Keratinocyte (primary cell): ENCODE data around the gene ZNF768. TPM values are rescaled to one million over a fixed set of nuclear protein-coding genes. Genes with fewer than 3 reads are reported as not detected.

Source experiments
- DNase-seq: peaks from one replicate; pipeline ENCODE4 v3.0.0-alpha.2; 2011; ENCODE audit warnings: low read depth, missing footprints, low spot score
- FAIRE-seq: peaks from 2 replicates; lab custom pipeline; 2011; peaks lifted over from hg19 to GRCh38; lab: Jason Lieb, UNC
- H2AFZ ChIP-seq: 2 replicates; pipeline ENCODE4 v1.6.0; 2012; ENCODE audit warnings: low read length, control low read depth, inconsistent platforms; ENCODE audit not compliant: control insufficient read depth
- H3K27ac ChIP-seq: 2 replicates; pipeline ENCODE4 v1.5.1; 2011; ENCODE audit warnings: low read length; ENCODE audit not compliant: control insufficient read depth, insufficient read depth
- H3K27me3 ChIP-seq: 3 replicates; pipeline ENCODE4 v1.6.0; 2011; ENCODE audit warnings: low read length; ENCODE audit not compliant: control insufficient read depth, insufficient read depth; ENCODE audit errors: extremely low read depth
- H3K36me3 ChIP-seq, 2 experiments: 2 replicates in 1 of 2; 3 replicates in 1 of 2; pipeline ENCODE4 v1.5.1; 2011; ENCODE audit warnings: low read length in 2 of 2, mild to moderate bottlenecking in 1 of 2; ENCODE audit not compliant: control insufficient read depth in 2 of 2, insufficient read depth in 2 of 2; ENCODE audit errors: extremely low read depth in 1 of 2
- H3K4me1 ChIP-seq: 3 replicates; pipeline ENCODE4 v1.5.1; 2011; ENCODE audit warnings: low read length; ENCODE audit not compliant: control insufficient read depth, insufficient read depth; ENCODE audit errors: extremely low read depth
- H3K4me2 ChIP-seq: 3 replicates; pipeline ENCODE4 v1.6.0; 2011; ENCODE audit warnings: low read depth, low read length; ENCODE audit not compliant: control insufficient read depth, insufficient read depth; ENCODE audit errors: extremely low read depth
- H3K4me3 ChIP-seq, 3 experiments: fragments of 200-600 bp in 1 of 3; sonication (generic) in 1 of 3; 2 replicates in 2 of 3; 3 replicates in 1 of 3; pipeline ENCODE4 v1.5.1; 2011 to 2016; ENCODE audit warnings: low read length in 3 of 3, mild to moderate bottlenecking in 3 of 3, control low read depth in 2 of 3, inconsistent platforms in 1 of 3, low read depth in 1 of 3, mixed read lengths in 1 of 3, mixed run types in 1 of 3, moderate library complexity in 1 of 3; ENCODE audit not compliant: control insufficient read depth in 2 of 3, insufficient read depth in 2 of 3; ENCODE audit errors: extremely low read depth in 1 of 3
- H3K79me2 ChIP-seq: 2 replicates; pipeline ENCODE4 v1.6.0; 2012; ENCODE audit warnings: low read length; ENCODE audit not compliant: control insufficient read depth, insufficient read depth
- H3K9ac ChIP-seq: 3 replicates; pipeline ENCODE4 v1.6.0; 2011; ENCODE audit warnings: low read length; ENCODE audit not compliant: control insufficient read depth, insufficient read depth; ENCODE audit errors: extremely low read depth
- H3K9me1 ChIP-seq: 3 replicates; pipeline ENCODE4 v1.6.0; 2011; ENCODE audit warnings: low read length; ENCODE audit not compliant: control insufficient read depth, insufficient read depth; ENCODE audit errors: extremely low read depth
- H3K9me3 ChIP-seq: 2 replicates; pipeline ENCODE4 v1.5.1; 2012; ENCODE audit warnings: low read depth, low read length; ENCODE audit not compliant: control insufficient read depth
- H4K20me1 ChIP-seq: 3 replicates; pipeline ENCODE4 v1.6.0; 2011; ENCODE audit warnings: low read length; ENCODE audit not compliant: control insufficient read depth, insufficient read depth; ENCODE audit errors: extremely low read depth
- CTCF ChIP-seq, 3 experiments: IDR thresholded peaks in 1 of 3; conservative IDR thresholded peaks in 1 of 3; optimal IDR thresholded peaks in 1 of 3; 2 replicates in 2 of 3; 3 replicates in 1 of 3; pipeline versions ENCODE3 to v1.5.1; 2011; ENCODE audit warnings: low read length in 3 of 3, mild to moderate bottlenecking in 3 of 3, moderate library complexity in 2 of 3, control low read depth in 1 of 3, inconsistent platforms in 1 of 3; ENCODE audit not compliant: insufficient read depth in 2 of 3; ENCODE audit errors: extremely low read depth in 1 of 3
- EZH2 ChIP-seq: IDR thresholded peaks from one replicate; pipeline ENCODE4 v1.6.1; 2012; ENCODE audit warnings: inconsistent platforms, mild to moderate bottlenecking, low read length, moderate library complexity
- dilution Hi-C: fragments of 300-500 bp; cut with MboI; formaldehyde crosslinking; loops from one replicate; pipeline ENCODE4 v1.7.0; 2020; ENCODE audit warnings: low sequenced_read_pairs; ENCODE audit not compliant: extremely low pct_ligation_motif_present
- polyA plus RNA-seq, 5 experiments: library from polyadenylated mRNA; depleted of rRNA in 3 of 5; stranded (reverse) in 3 of 5; stranded (forward) in 1 of 5; unstranded in 1 of 5; fragments of >200 nt; gene quantifications; 1 replicate in 1 of 5; 2 replicates in 3 of 5; 3 replicates in 1 of 5; pipeline versions ENCODE4 v1.2.1 to v1.2.3, GENCODE V29; 2011 to 2012; ENCODE audit warnings: missing spikeins in 2 of 5, low read depth in 1 of 5, low replicate concordance in 1 of 5

ZNF768 gene
- polyA plus RNA-seq, 1 donor (not counting 4 experiments of a cell fraction or from before 2014, with no cell fraction given) = 10.9 TPM

- no peaks in the 10 kb centered on the region for H3K4me1 ChIP-seq
- H4K20me1 ChIP-seq = no peaks in the 10 kb centered on the region
- no peaks in the 10 kb centered on the region for H3K79me2 ChIP-seq
- no peaks in the 10 kb centered on the region for H3K27me3 ChIP-seq
- TF ChIP-seq CTCF (optimal IDR thresholded peaks at IDR 0.05 in 1 of 3, IDR thresholded peaks at IDR 0.05 in 1 of 3, conservative IDR thresholded peaks at IDR 0.05 in 1 of 3; ENCODE audit: extremely low read depth in 1 of 3, insufficient read depth in 2 of 3, low read length in 3 of 3) (peak in 2 of 3 experiments; percentile 24 to 35), EZH2 (no peak)
- FAIRE-seq = no peak
- no peaks in the 10 kb centered on the region for H3K36me3 ChIP-seq
- no peak overlapping the region for H3K4me2 ChIP-seq
- no peak overlapping the region for H3K4me3 ChIP-seq
- no peaks in the 10 kb centered on the region for H3K9me3 ChIP-seq
- DNase-seq = no peak
- H3K9me1 ChIP-seq = no peaks in the 10 kb centered on the region
- dilution Hi-C loops = no loop called here
- H2AFZ ChIP-seq = no peak overlapping the region
- no peak overlapping the region for H3K9ac ChIP-seq
- H3K27ac ChIP-seq = no peak overlapping the region
Measured at GRCh38 chr16:30482366-30482765, 44.0 kb downstream of the ZNF768 start.

GRCh38 chr16:30481381-30481780 is 45.0 kb downstream of the ZNF768 start:
- DNase-seq (no peak), FAIRE-seq (no peak)
- no peaks in the 10 kb centered on the region for H3K9me1 ChIP-seq
- H3K4me2 ChIP-seq = no peak overlapping the region
- H2AFZ ChIP-seq = no peak overlapping the region
- dilution Hi-C loops = no loop called here
- no peaks in the 10 kb centered on the region for H3K36me3 ChIP-seq
- H4K20me1 ChIP-seq = no peaks in the 10 kb centered on the region
- no peak overlapping the region for H3K9ac ChIP-seq
- H3K4me3 ChIP-seq = no peak overlapping the region
- TF ChIP-seq CTCF (optimal IDR thresholded peaks at IDR 0.05 in 1 of 3, IDR thresholded peaks at IDR 0.05 in 1 of 3, conservative IDR thresholded peaks at IDR 0.05 in 1 of 3; ENCODE audit: extremely low read depth in 1 of 3, insufficient read depth in 2 of 3, low read length in 3 of 3) (no peak), EZH2 (no peak)
- H3K79me2 ChIP-seq = no peaks in the 10 kb centered on the region
- no peaks in the 10 kb centered on the region for H3K4me1 ChIP-seq
- no peaks in the 10 kb centered on the region for H3K9me3 ChIP-seq
- no peaks in the 10 kb centered on the region for H3K27me3 ChIP-seq
- no peak overlapping the region for H3K27ac ChIP-seq
